ENCODE measurements around the gene NBEAL2.
A peak's percentile ranks its signal among the peaks of the same experiment; 100 is the strongest.

Gene NBEAL2

DNA sequence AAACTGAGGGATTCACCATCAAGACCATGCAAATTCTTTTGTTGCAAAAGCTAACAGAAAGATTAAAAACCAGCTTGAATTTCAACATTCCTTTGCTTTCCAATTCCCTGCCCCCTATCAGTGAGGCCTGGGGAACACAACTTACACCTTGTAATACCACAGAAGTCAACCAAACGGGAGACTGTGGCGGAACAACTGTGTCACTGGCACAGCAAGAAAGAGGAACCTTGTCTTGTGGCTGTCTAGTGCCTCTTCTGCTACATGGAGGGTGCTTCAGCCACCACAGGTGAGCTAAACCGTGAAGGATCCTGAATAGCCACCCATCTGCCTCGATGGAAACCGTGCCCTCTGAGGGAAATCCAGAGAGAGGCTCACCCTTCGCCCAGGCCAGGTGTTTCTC lies 14.3 kb upstream of the NBEAL2 start:
- no peak overlapping the region for H3K27ac ChIP-seq (ENCODE audit: low read length)
- peaks cover 0 to 11% of the 10 kb centered on the region in 2 donors for H3K36me3 ChIP-seq (ENCODE audit: control insufficient read depth in 2 of 2, insufficient read depth in 2 of 2, low read length in 2 of 2)
- no peaks in the 10 kb centered on the region for H3K27me3 ChIP-seq (ENCODE audit: control insufficient read depth in 1 of 2, insufficient read depth in 2 of 2, low read length in 2 of 2)
- no peaks in the 10 kb centered on the region for H3K9me3 ChIP-seq (ENCODE audit: control insufficient read depth in 2 of 2, low read length in 2 of 2)
- H3K4me1 ChIP-seq (ENCODE audit: control insufficient read depth, insufficient read depth, low read length): peaks cover 53% of the 10 kb centered on the region
- no peak overlapping the region for H3K9ac ChIP-seq (ENCODE audit: low read length in 2 of 2)
- no peak overlapping the region for H3K4me3 ChIP-seq (ENCODE audit: low read length in 2 of 2)

DNA sequence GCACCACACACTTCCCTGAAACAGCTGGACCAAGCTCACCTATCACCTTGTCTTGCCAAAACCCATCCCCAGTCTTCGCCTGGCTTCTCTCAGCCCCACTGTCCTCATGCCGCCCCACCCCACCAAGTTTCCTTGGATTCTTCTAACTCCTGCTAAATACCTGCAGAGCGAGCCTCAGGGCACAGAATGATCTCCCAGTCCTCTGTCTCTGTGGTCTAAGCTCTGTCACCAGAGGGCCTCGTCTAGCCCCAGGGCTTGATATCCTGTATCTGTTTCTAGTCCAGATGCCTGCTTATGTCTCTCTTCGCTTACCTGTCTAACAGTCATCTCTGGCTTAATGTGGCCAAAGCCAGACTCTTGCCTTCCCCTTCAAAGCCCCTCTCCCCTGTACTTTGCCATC lies 12.7 kb upstream of the NBEAL2 start:
- Histone ChIP-seq H3K27ac (ENCODE audit: low read length) (no peak overlapping the region), H3K9me3 (ENCODE audit: control insufficient read depth in 2 of 2, low read length in 2 of 2) (no peaks in the 10 kb centered on the region), H3K27me3 (ENCODE audit: control insufficient read depth in 1 of 2, insufficient read depth in 2 of 2, low read length in 2 of 2) (no peaks in the 10 kb centered on the region), H3K36me3 (ENCODE audit: control insufficient read depth in 2 of 2, insufficient read depth in 2 of 2, low read length in 2 of 2) (peaks cover 0 to 12% of the 10 kb centered on the region in 2 donors), H3K4me3 (ENCODE audit: low read length in 2 of 2) (no peak overlapping the region), H3K4me1 (ENCODE audit: control insufficient read depth, insufficient read depth, low read length) (peaks cover 48% of the 10 kb centered on the region), H3K9ac (ENCODE audit: low read length in 2 of 2) (no peak overlapping the region)

DNA sequence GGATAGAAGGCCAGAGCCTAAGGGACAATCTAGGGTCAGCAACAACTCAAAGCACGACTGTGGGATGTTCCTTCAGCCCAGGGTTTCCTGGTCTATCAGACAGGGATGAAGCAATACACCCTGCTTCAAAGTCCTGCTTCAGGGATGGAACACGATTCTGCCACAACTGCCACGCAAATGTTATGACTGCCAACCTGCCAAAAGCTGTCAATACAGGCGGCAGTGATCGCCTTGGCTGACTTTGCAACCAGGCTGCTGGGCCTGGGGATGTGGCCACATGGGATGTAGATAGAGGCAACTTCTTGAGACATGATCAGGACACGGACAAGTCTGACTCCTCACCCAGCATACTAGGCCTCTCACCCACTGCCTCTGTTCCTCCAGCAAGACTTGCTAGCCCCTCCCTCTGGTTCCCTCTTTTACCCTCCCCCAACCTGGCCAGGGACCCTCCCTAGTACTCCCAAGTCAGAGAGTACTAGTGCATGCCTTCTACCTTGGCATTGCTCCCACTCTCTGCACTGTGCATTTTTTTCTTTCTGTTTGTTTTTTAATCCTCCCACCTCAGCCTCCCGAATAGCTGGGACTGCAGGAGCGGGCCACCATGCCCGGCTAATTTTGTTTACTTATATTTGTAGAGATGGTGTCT lies 10.6 kb upstream of the NBEAL2 start:
- no peaks in the 10 kb centered on the region for H3K27me3 ChIP-seq (ENCODE audit: control insufficient read depth in 1 of 2, insufficient read depth in 2 of 2, low read length in 2 of 2)
- no peak overlapping the region for H3K27ac ChIP-seq (ENCODE audit: low read length)
- H3K4me1 ChIP-seq (ENCODE audit: control insufficient read depth, insufficient read depth, low read length): peaks cover 46% of the 10 kb centered on the region
- H3K36me3 ChIP-seq (ENCODE audit: control insufficient read depth in 2 of 2, insufficient read depth in 2 of 2, low read length in 2 of 2): peaks cover 2 to 12% of the 10 kb centered on the region in 2 donors
- H3K9me3 ChIP-seq (ENCODE audit: control insufficient read depth in 2 of 2, low read length in 2 of 2): no peaks in the 10 kb centered on the region
- H3K4me3 ChIP-seq (ENCODE audit: low read length in 2 of 2): no peak overlapping the region
- H3K9ac ChIP-seq (ENCODE audit: low read length in 2 of 2): peak overlapping the region in 1 of 2 donors; percentile 29

DNA sequence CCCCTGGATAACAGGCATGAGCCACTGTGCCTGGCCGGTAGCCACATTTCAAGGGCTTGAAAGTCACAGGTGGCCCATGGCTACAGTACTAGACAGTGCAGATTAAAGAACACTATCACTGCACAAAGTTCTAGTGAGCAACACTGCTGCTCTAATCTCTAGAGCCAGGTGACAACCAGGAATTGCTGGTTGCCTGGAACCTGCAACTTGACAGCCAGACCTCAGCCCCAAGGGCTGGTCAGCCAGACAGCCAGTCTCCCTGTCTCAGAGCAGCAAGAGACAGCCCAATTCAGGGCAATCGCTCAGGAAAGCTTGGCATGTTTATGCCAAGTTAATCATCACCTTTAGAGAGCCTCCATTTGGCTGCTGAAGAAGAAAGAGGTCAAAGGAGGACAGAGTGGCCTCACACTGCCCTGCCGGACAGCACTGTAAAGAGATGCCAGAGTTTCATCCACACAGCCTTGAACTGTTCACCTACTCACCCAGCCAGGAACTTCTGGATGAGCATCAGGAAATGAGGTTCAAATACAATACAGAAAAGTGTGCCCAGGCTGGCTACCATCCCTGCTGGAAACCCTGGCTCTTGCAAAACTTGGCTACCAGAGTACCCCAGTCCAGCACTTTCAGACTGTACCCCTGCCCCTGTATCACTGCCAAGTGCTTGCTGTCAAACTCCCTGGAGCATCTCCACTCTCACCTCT lies 8.9 kb upstream of the NBEAL2 start:
- H3K27ac ChIP-seq (ENCODE audit: low read length): peak overlapping the region; percentile 60
- no peaks in the 10 kb centered on the region for H3K27me3 ChIP-seq (ENCODE audit: control insufficient read depth in 1 of 2, insufficient read depth in 2 of 2, low read length in 2 of 2)
- H3K9me3 ChIP-seq (ENCODE audit: control insufficient read depth in 2 of 2, low read length in 2 of 2): no peaks in the 10 kb centered on the region
- peak overlapping the region in 1 of 2 donors; percentile 29 for H3K4me3 ChIP-seq (ENCODE audit: low read length in 2 of 2)
- H3K36me3 ChIP-seq (ENCODE audit: control insufficient read depth in 2 of 2, insufficient read depth in 2 of 2, low read length in 2 of 2): peaks cover 3 to 7% of the 10 kb centered on the region in 2 donors
- H3K4me1 ChIP-seq (ENCODE audit: control insufficient read depth, insufficient read depth, low read length): peaks cover 49% of the 10 kb centered on the region
- H3K9ac ChIP-seq (ENCODE audit: low read length in 2 of 2): peak overlapping the region in 1 of 2 donors; percentile 47

DNA sequence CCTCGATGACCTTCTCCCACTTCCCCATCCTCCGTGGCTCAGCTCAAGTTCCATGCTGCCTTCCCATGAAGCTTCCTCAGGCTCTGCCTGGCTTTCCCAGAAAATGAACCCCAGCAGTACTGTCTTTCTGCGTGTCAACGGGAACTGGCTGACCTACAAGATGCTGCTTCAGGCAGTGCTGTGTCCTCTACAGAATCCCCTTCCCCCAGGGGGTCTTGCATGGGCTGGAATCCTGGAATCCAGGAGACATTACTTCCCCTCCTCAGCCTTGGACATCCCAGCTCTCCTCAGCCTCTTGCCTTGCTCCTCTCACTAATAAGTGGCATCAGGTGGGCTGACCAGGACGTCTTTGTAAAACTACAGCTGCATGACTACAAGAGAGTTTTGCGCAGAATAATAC lies 8.3 kb upstream of the NBEAL2 start:
- Histone ChIP-seq H3K36me3 (ENCODE audit: control insufficient read depth in 2 of 2, insufficient read depth in 2 of 2, low read length in 2 of 2) (peaks cover 3 to 4% of the 10 kb centered on the region in 2 donors), H3K27me3 (ENCODE audit: control insufficient read depth in 1 of 2, insufficient read depth in 2 of 2, low read length in 2 of 2) (no peaks in the 10 kb centered on the region), H3K4me3 (ENCODE audit: low read length in 2 of 2) (peak overlapping the region in 1 of 2 donors; percentile 29), H3K4me1 (ENCODE audit: control insufficient read depth, insufficient read depth, low read length) (peaks cover 49% of the 10 kb centered on the region), H3K27ac (ENCODE audit: low read length) (peak overlapping the region; percentile 60), H3K9ac (ENCODE audit: low read length in 2 of 2) (no peak overlapping the region), H3K9me3 (ENCODE audit: control insufficient read depth in 2 of 2, low read length in 2 of 2) (no peaks in the 10 kb centered on the region)

DNA sequence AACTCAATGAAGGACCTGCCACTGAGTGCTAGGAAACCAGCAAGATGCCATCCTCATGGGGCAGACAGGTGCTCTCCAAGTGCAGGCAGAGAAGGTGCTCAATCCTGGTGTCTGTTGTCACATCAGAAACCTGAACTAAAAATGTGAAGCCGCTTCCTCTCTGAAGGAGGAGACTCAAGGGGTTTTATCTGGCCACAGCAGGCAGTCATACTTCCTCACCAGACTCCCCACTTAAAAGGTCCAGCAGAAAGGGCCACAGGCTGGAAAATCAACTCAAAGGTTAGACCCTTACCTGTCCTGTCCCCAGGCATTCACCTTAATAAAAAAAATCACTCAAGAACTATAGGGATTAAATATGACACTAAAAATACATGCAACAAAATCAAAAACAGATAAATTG lies 7.7 kb upstream of the NBEAL2 start:
- peaks cover 46% of the 10 kb centered on the region for H3K4me1 ChIP-seq (ENCODE audit: control insufficient read depth, insufficient read depth, low read length)
- no peaks in the 10 kb centered on the region for H3K27me3 ChIP-seq (ENCODE audit: control insufficient read depth in 1 of 2, insufficient read depth in 2 of 2, low read length in 2 of 2)
- no peaks in the 10 kb centered on the region for H3K9me3 ChIP-seq (ENCODE audit: control insufficient read depth in 2 of 2, low read length in 2 of 2)
- H3K4me3 ChIP-seq (ENCODE audit: low read length in 2 of 2): no peak overlapping the region
- peak overlapping the region; percentile 60 for H3K27ac ChIP-seq (ENCODE audit: low read length)
- H3K9ac ChIP-seq (ENCODE audit: low read length in 2 of 2): peak overlapping the region; percentile 29 to 37
- peaks cover 3 to 4% of the 10 kb centered on the region in 2 donors for H3K36me3 ChIP-seq (ENCODE audit: control insufficient read depth in 2 of 2, insufficient read depth in 2 of 2, low read length in 2 of 2)

DNA sequence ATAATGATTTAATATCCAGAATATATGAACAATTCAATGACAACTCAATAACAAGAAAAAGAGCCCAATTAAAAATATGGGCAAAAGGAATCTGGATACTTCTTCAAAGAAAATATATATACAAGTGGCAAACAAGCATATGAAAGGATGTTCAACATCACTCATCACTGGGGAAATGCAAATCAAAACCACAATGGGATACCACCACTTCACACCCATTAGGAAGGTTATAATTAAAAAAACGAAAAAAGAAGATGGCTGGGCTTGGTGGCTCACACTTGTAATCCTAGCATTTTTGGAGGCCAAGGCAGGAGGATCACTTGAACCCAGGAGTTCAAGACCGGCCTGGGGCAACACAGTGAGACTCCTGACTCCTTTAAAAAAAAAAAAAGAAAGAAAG lies 7.1 kb upstream of the NBEAL2 start:
- peaks cover 3 to 4% of the 10 kb centered on the region in 2 donors for H3K36me3 ChIP-seq (ENCODE audit: control insufficient read depth in 2 of 2, insufficient read depth in 2 of 2, low read length in 2 of 2)
- no peaks in the 10 kb centered on the region for H3K27me3 ChIP-seq (ENCODE audit: control insufficient read depth in 1 of 2, insufficient read depth in 2 of 2, low read length in 2 of 2)
- H3K9ac ChIP-seq (ENCODE audit: low read length in 2 of 2): no peak overlapping the region
- H3K27ac ChIP-seq (ENCODE audit: low read length): no peak overlapping the region
- H3K9me3 ChIP-seq (ENCODE audit: control insufficient read depth in 2 of 2, low read length in 2 of 2): no peaks in the 10 kb centered on the region
- H3K4me1 ChIP-seq (ENCODE audit: control insufficient read depth, insufficient read depth, low read length): peaks cover 44% of the 10 kb centered on the region
- H3K4me3 ChIP-seq (ENCODE audit: low read length in 2 of 2): no peak overlapping the region

DNA sequence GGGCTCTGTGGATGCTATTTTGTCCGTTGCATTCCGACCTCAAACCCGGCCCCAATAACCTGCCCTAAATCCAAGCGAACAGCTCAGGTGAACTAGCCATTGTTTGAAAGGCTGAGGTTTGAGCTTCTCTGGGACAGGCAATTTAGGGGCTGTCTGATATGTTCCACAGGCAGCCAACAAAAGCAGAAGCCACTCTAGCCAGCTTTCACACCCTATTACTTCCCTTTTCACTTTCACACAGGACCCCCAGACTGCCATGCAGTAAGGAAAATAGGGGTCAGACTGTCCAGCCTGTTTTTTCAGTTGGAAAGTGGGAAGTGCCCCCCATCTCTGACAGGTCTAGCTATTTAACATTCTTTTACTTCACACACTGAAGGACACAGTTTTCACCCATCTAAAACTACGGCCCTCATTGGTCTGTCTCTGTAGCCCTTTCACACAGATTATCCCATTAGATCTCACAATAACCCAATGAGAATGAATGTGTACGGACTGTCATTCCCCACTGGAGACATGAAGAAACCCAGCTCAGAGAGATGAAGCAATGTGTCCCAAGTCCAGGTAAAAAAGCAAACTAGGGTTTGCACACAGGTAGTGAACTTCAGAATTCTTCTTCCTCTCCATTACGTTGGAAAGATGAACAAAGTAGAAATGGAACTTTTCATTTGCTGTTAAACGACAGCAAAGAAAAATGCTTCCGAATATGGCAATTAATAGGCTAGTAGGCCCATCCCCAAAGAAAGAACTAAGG lies 4.9 kb upstream of the NBEAL2 start:
- Histone ChIP-seq H3K9ac (ENCODE audit: low read length in 2 of 2) (peak overlapping the region in 1 of 2 donors; percentile 21), H3K27ac (ENCODE audit: low read length) (no peak overlapping the region), H3K36me3 (ENCODE audit: control insufficient read depth in 2 of 2, insufficient read depth in 2 of 2, low read length in 2 of 2) (peaks cover 2 to 3% of the 10 kb centered on the region in 2 donors), H3K4me1 (ENCODE audit: control insufficient read depth, insufficient read depth, low read length) (peaks cover 44% of the 10 kb centered on the region), H3K4me3 (ENCODE audit: low read length in 2 of 2) (no peak overlapping the region), H3K27me3 (ENCODE audit: control insufficient read depth in 1 of 2, insufficient read depth in 2 of 2, low read length in 2 of 2) (no peaks in the 10 kb centered on the region), H3K9me3 (ENCODE audit: control insufficient read depth in 2 of 2, low read length in 2 of 2) (no peaks in the 10 kb centered on the region)

DNA sequence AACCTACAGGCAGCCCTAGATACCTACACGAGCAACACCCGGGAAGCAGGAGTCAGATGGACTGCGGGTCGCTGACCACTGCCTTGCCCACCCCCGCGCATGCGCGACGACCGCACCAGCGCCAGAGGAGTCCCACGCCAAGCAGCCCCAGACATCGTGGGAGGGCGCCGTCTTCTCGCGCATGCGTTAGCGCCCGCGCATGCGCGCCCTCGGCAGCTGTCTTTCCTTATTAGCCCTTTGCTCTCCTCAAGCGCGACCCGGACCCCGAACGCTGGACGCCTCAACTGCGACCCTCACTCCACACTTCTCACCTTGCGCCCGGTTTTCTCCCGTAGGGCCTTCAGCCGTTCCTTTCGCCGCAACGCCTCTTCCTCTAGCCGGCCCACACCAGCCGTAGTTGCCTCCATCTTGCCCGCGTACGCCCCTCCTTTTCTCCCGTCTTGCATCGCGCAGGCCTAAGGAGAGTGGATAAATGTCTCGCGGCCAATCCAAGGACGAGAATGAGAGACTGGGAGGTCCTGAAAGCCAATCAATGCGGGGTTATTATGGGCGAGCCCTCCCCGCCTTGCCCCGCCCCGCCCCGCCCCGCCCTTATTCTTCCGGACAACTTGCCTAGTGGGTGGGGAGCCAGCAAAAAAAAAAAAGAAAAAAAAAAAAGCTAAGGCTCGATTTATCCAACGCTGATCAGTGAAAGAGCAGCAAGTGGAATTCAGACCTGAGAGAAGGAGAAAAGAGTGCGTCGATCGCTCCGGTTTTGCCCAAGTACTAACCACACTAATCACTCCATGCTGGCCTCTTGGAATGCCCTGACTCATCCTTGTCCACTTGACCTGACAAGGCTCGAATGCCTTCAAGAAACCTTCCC lies 2.9 kb upstream of the NBEAL2 start, which contains the start of gene CCDC12:
Gene CCDC12 (minus strand): TSS at position 420 of the 865 bp plus-strand sequence. CDS start 13 bp downstream, at position 407.
- no peaks in the 10 kb centered on the region for H3K9me3 ChIP-seq (ENCODE audit: control insufficient read depth in 2 of 2, low read length in 2 of 2)
- H3K27me3 ChIP-seq (ENCODE audit: control insufficient read depth in 1 of 2, insufficient read depth in 2 of 2, low read length in 2 of 2): no peaks in the 10 kb centered on the region
- H3K36me3 ChIP-seq (ENCODE audit: control insufficient read depth in 2 of 2, insufficient read depth in 2 of 2, low read length in 2 of 2): peaks cover 0 to 3% of the 10 kb centered on the region in 2 donors
- H3K9ac ChIP-seq (ENCODE audit: low read length in 2 of 2): peak within 1 kb of the TSS; percentile 94 to 95
- peaks cover 40% of the 10 kb centered on the region for H3K4me1 ChIP-seq (ENCODE audit: control insufficient read depth, insufficient read depth, low read length)
- H3K4me3 ChIP-seq (ENCODE audit: low read length in 2 of 2): peak within 1 kb of the TSS; percentile 99 to 100
- peak within 1 kb of the TSS; percentile 84 for H3K27ac ChIP-seq (ENCODE audit: low read length)

DNA sequence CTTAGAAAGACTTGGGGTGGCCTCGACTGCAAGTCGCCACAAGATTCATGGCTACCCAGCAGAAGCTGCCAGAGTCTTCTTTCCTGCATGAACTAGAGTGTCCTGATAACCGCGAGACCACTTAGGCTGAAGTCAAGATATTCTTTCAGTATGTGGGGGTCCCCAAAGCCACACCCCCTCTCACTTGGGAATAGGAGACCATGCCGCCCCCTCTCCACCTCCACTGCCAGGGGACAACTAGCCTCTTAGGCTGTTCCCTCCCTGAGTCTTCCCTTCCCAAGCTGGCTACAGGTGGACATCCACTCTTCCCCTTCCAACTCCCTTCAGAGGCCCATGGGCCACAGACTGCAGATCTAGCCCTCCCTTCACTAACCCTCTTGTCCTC lies 1.7 kb upstream of the NBEAL2 start:
- Histone ChIP-seq H3K4me1 (ENCODE audit: control insufficient read depth, insufficient read depth, low read length) (peaks cover 40% of the 10 kb centered on the region), H3K9me3 (ENCODE audit: control insufficient read depth in 2 of 2, low read length in 2 of 2) (no peaks in the 10 kb centered on the region), H3K27ac (ENCODE audit: low read length) (no peak overlapping the region), H3K36me3 (ENCODE audit: control insufficient read depth in 2 of 2, insufficient read depth in 2 of 2, low read length in 2 of 2) (peaks cover 0 to 3% of the 10 kb centered on the region in 2 donors), H3K9ac (ENCODE audit: low read length in 2 of 2) (no peak overlapping the region), H3K27me3 (ENCODE audit: control insufficient read depth in 1 of 2, insufficient read depth in 2 of 2, low read length in 2 of 2) (no peaks in the 10 kb centered on the region), H3K4me3 (ENCODE audit: low read length in 2 of 2) (peak overlapping the region in 1 of 2 donors; percentile 3)
